HEK293T (cell line): ENCODE data around the gene MINDY4.

ENCODE experiments used
- SP1 ChIP-seq: fragments of 450-650 bp; IDR thresholded peaks from 2 replicates; pipeline ENCODE4 v1.6.1; 2017
- SUZ12 ChIP-seq: fragments of 450-650 bp; IDR thresholded peaks from 2 replicates; pipeline ENCODE4 v1.6.1; 2016; ENCODE audit warnings: mild to moderate bottlenecking
- ZNF384 ChIP-seq: fragments of 450-650 bp; IDR thresholded peaks from 2 replicates; pipeline ENCODE4 v1.6.1; 2016

DNA sequence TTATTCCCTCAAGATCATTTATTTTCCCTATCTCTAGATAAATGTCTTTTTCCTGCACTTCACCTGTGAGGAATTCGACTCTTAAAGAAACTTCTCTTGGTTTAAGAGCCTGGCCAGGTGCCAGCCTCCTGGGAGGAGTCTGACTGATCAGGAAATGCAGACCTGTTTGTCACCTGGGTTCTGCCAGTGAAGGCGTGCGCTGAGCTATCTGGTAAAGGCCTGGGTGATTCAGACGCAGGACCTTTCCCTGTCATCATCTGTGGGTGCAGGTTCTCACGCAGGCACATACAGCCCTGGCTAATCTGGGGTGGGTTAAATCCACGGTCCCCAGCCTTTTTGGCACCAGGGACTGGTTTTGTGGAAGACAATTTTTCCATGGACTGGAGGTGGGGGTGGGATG, 75.2 kb downstream of the MINDY4 start:
- TF ChIP-seq SP1: no peak
- TF ChIP-seq SUZ12: no peak
- TF ChIP-seq ZNF384: no peak
